Trophoblast cell (in vitro differentiated cells and primary cell): ENCODE measurements around the gene HGFAC.

ENCODE experiments used
- DNase-seq, 2 donors: peaks; one replicate each; pipeline ENCODE4 v3.0.0-alpha.2; 2016
- H2AFZ ChIP-seq: 2 replicates; pipeline ENCODE4 v1.6.1; 2013; ENCODE audit warnings: low read length, moderate library complexity, mild to moderate bottlenecking; ENCODE audit not compliant: insufficient read depth, poor library complexity
- H2AK5ac ChIP-seq: 2 replicates; pipeline ENCODE4 v1.6.1; 2013; ENCODE audit warnings: mild to moderate bottlenecking, low read length
- H2BK120ac ChIP-seq: 2 replicates; pipeline ENCODE4 v1.6.1; 2013; ENCODE audit warnings: low read length, mild to moderate bottlenecking, moderate library complexity; ENCODE audit not compliant: insufficient read depth, poor library complexity
- H2BK12ac ChIP-seq: 2 replicates; pipeline ENCODE4 v1.6.1; 2013; ENCODE audit warnings: mild to moderate bottlenecking, low read length, moderate library complexity
- H2BK5ac ChIP-seq: 2 replicates; pipeline ENCODE4 v1.6.1; 2013; ENCODE audit warnings: low read length, low read depth, moderate library complexity, mild to moderate bottlenecking; ENCODE audit not compliant: poor library complexity
- H3K14ac ChIP-seq: 2 replicates; pipeline ENCODE4 v1.6.1; 2013; ENCODE audit warnings: mild to moderate bottlenecking, low read length
- H3K18ac ChIP-seq: 2 replicates; pipeline ENCODE4 v1.6.1; 2013; ENCODE audit warnings: mild to moderate bottlenecking, low read length
- H3K23ac ChIP-seq: 2 replicates; pipeline ENCODE4 v1.6.1; 2013; ENCODE audit warnings: low read length
- H3K27ac ChIP-seq: 2 replicates; pipeline ENCODE4 v1.5.1; 2013; ENCODE audit warnings: low read depth, mild to moderate bottlenecking, inconsistent platforms, low read length, moderate library complexity
- H3K27me3 ChIP-seq: 2 replicates; pipeline ENCODE4 v1.6.1; 2013; ENCODE audit warnings: inconsistent platforms, mild to moderate bottlenecking, low read length, moderate library complexity; ENCODE audit not compliant: insufficient read depth
- H3K36me3 ChIP-seq, 2 experiments: 1 replicate in 1 of 2; 2 replicates in 1 of 2; pipeline ENCODE4 v1.6.1; 2013; ENCODE audit warnings: low read length in 2 of 2, mild to moderate bottlenecking in 2 of 2, moderate library complexity in 1 of 2; ENCODE audit not compliant: insufficient read depth in 2 of 2, control insufficient read depth in 1 of 2
- H3K4ac ChIP-seq: 2 replicates; pipeline ENCODE4 v1.6.1; 2013; ENCODE audit warnings: low read depth, mild to moderate bottlenecking, low read length, moderate library complexity
- H3K4me1 ChIP-seq, 2 experiments: 1 replicate in 1 of 2; 2 replicates in 1 of 2; pipeline ENCODE4 v1.6.1; 2013; ENCODE audit warnings: low read length in 2 of 2, mild to moderate bottlenecking in 2 of 2, moderate library complexity in 1 of 2; ENCODE audit not compliant: insufficient read depth in 2 of 2, control insufficient read depth in 1 of 2
- H3K4me2 ChIP-seq: 2 replicates; pipeline ENCODE4 v1.6.1; 2013; ENCODE audit warnings: inconsistent platforms, mild to moderate bottlenecking, low read length, moderate library complexity
- H3K4me3 ChIP-seq: 2 replicates; pipeline ENCODE4 v1.5.1; 2013; ENCODE audit warnings: mild to moderate bottlenecking, low read depth, low read length, inconsistent platforms
- H3K79me1 ChIP-seq: one replicate; pipeline ENCODE4 v1.6.1; 2013; ENCODE audit warnings: low read length
- H3K79me2 ChIP-seq: 2 replicates; pipeline ENCODE4 v1.6.1; 2013; ENCODE audit warnings: low read length, mild to moderate bottlenecking; ENCODE audit not compliant: control insufficient read depth, insufficient read depth, poor library complexity
- H3K9ac ChIP-seq: 2 replicates; pipeline ENCODE4 v1.6.1; 2013; ENCODE audit warnings: mild to moderate bottlenecking, low read length
- H3K9me3 ChIP-seq: 2 replicates; pipeline ENCODE4 v1.6.1; 2013; ENCODE audit warnings: low read depth, mild to moderate bottlenecking, control low read depth, inconsistent platforms, low read length; ENCODE audit not compliant: insufficient read depth
- H4K12ac ChIP-seq: 2 replicates; pipeline ENCODE4 v1.6.1; 2013; ENCODE audit warnings: low read depth, mild to moderate bottlenecking, low read length, moderate library complexity
- H4K8ac ChIP-seq: 2 replicates; pipeline ENCODE4 v1.6.1; 2013; ENCODE audit warnings: low read depth, mild to moderate bottlenecking, low read length, moderate library complexity
- H4K91ac ChIP-seq: one replicate; pipeline ENCODE4 v1.6.1; 2013; ENCODE audit warnings: low read depth, mild to moderate bottlenecking, low read length, moderate library complexity
- WGBS: extraction: QIAGEN DNeasy Blood & Tissue Kit; methylation state at CpG from one replicate; pipeline ENCODE4 v1.1.7; 2013; ENCODE audit warnings: missing lambda C conversion rate; ENCODE audit not compliant: insufficient read length, insufficient coverage; ENCODE audit errors: extremely low coverage; 5-methylcytosine and 5-hydroxymethylcytosine counted together

The HGFAC gene

GRCh38 chr4:3445111-3445820 is 3.5 kb downstream of the HGFAC start:
- Histone ChIP-seq H2BK12ac (no peak overlapping the region), H2AFZ (no peak overlapping the region), H3K18ac (no peak overlapping the region), H4K91ac (no peak overlapping the region), H2BK120ac (no peak overlapping the region), H3K27me3 (no peaks in the 10 kb centered on the region), H4K8ac (no peak overlapping the region), H3K4ac (no peak overlapping the region), H2AK5ac (no peak overlapping the region), H3K79me1 (no peaks in the 10 kb centered on the region), H3K36me3 (no peaks in the 10 kb centered on the region), H3K23ac (no peak overlapping the region), H3K4me1 (no peaks in the 10 kb centered on the region), H3K9me3 (peaks cover 2% of the 10 kb centered on the region), H3K4me3 (no peak overlapping the region), H2BK5ac (no peak overlapping the region), H3K9ac (no peak overlapping the region), H3K4me2 (no peak overlapping the region), H3K14ac (no peak overlapping the region), H4K12ac (no peak overlapping the region), H3K79me2 (no peaks in the 10 kb centered on the region), H3K27ac (no peak overlapping the region)
- no peak for DNase-seq
- no CpG with 5 or more reads among the region's 34 CpGs for WGBS

- H2BK120ac ChIP-seq, result no peak overlapping the region
- H2AK5ac ChIP-seq, result no peak overlapping the region
- no peak overlapping the region for H4K12ac ChIP-seq
- H3K9ac ChIP-seq, result no peak overlapping the region
- no peak overlapping the region for H4K8ac ChIP-seq
- DNase-seq, result no peak
- no peak overlapping the region for H3K18ac ChIP-seq
- no peak overlapping the region for H2BK12ac ChIP-seq
- no peak overlapping the region for H3K14ac ChIP-seq
- H3K27ac ChIP-seq, result no peak overlapping the region
- H3K4me1 ChIP-seq, result no peaks in the 10 kb centered on the region
- no peak overlapping the region for H2BK5ac ChIP-seq
- no peak overlapping the region for H2AFZ ChIP-seq
- WGBS, result no CpG with 5 or more reads among the region's 34 CpGs
- H3K23ac ChIP-seq, result no peak overlapping the region
- no peaks in the 10 kb centered on the region for H3K36me3 ChIP-seq
- H3K79me1 ChIP-seq, result no peaks in the 10 kb centered on the region
- no peak overlapping the region for H3K4ac ChIP-seq
- no peak overlapping the region for H3K4me2 ChIP-seq
- H3K4me3 ChIP-seq, result no peak overlapping the region
- H3K79me2 ChIP-seq, result no peaks in the 10 kb centered on the region
- H4K91ac ChIP-seq, result no peak overlapping the region
- peaks cover 2% of the 10 kb centered on the region for H3K9me3 ChIP-seq
- no peaks in the 10 kb centered on the region for H3K27me3 ChIP-seq
Observed at GRCh38 chr4:3445829-3446545, 4.2 kb downstream of the HGFAC start.

- Histone ChIP-seq H3K14ac (no peak overlapping the region), H2AFZ (no peak overlapping the region), H4K12ac (no peak overlapping the region), H2AK5ac (no peak overlapping the region), H3K23ac (no peak overlapping the region), H3K4me3 (no peak overlapping the region), H3K4me1 (no peaks in the 10 kb centered on the region), H3K27ac (no peak overlapping the region), H3K36me3 (no peaks in the 10 kb centered on the region), H2BK12ac (no peak overlapping the region), H3K4me2 (no peak overlapping the region), H3K9ac (no peak overlapping the region), H2BK5ac (no peak overlapping the region), H4K8ac (no peak overlapping the region), H3K27me3 (no peaks in the 10 kb centered on the region), H2BK120ac (no peak overlapping the region), H4K91ac (no peak overlapping the region), H3K18ac (no peak overlapping the region), H3K79me2 (no peaks in the 10 kb centered on the region), H3K9me3 (peaks cover 2% of the 10 kb centered on the region), H3K79me1 (no peaks in the 10 kb centered on the region), H3K4ac (no peak overlapping the region)
- DNase-seq, result no peak
- WGBS, result no CpG with 5 or more reads among the region's 22 CpGs
Observed at GRCh38 chr4:3446631-3447320, 5.0 kb downstream of the HGFAC start.

DNA sequence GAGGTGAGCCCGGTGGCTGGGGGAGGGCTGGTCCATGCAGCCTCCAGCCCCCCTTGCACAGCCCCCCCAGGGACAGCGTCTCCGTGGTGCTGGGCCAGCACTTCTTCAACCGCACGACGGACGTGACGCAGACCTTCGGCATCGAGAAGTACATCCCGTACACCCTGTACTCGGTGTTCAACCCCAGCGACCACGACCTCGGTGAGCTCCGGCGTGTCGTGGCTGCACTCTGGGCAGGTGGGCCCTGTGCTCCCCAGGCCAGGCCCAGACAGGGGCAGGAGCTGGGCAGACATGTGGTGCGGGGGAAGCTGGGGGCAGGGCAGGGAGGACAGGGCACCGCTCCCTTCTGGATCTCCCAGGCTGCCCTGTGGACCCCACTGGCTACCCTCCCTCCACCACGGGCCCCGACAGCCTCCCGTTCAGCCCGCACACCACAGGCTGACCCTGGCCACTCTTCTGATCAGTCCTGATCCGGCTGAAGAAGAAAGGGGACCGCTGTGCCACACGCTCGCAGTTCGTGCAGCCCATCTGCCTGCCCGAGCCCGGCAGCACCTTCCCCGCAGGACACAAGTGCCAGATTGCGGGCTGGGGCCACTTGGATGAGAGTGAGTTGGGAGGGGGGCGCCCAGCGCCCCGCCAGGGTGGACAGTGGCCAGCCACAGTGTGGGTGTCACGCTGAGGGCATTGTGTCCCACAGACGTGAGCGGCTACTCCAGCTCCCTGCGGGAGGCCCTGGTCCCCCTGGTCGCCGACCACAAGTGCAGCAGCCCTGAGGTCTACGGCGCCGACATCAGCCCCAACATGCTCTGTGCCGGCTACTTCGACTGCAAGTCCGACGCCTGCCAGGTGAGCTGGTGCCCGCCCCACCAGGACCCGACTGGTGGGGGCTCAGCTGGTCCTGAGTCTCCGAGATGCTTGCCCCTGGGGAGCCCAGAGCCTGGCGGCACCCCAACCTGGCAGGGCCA is 5.9 kb downstream of the HGFAC start:
- no CpG with 5 or more reads among the region's 53 CpGs for WGBS
- Histone ChIP-seq H3K27ac (no peak overlapping the region), H3K9me3 (peaks cover 4% of the 10 kb centered on the region), H2AK5ac (no peak overlapping the region), H3K9ac (no peak overlapping the region), H4K12ac (no peak overlapping the region), H3K14ac (no peak overlapping the region), H3K4ac (no peak overlapping the region), H3K23ac (no peak overlapping the region), H3K27me3 (no peaks in the 10 kb centered on the region), H4K91ac (no peak overlapping the region), H4K8ac (no peak overlapping the region), H2BK12ac (no peak overlapping the region), H2AFZ (no peak overlapping the region), H3K4me1 (no peaks in the 10 kb centered on the region), H3K79me1 (no peaks in the 10 kb centered on the region), H3K4me2 (no peak overlapping the region), H3K4me3 (peak overlapping the region; percentile 34), H3K18ac (no peak overlapping the region), H3K79me2 (no peaks in the 10 kb centered on the region), H3K36me3 (no peaks in the 10 kb centered on the region), H2BK120ac (no peak overlapping the region), H2BK5ac (no peak overlapping the region)
- DNase-seq, result no peak
